ENCODE data around the gene WASL.
A peak's percentile ranks its signal among the peaks of the same experiment; 100 is the strongest.
"Not testable (repeated sequence)": the region's sequence is repeated elsewhere in the genome, so short reads cannot be mapped to it uniquely, and the experiment has no call there.

WASL gene

GRCh38 chr7:123738356-123738755, 10.4 kb downstream of the WASL start:
- DNase-seq (ENCODE audit: extremely low spot score, insufficient read length, low read depth) = no peak
- FAIRE-seq = no peak

DNA sequence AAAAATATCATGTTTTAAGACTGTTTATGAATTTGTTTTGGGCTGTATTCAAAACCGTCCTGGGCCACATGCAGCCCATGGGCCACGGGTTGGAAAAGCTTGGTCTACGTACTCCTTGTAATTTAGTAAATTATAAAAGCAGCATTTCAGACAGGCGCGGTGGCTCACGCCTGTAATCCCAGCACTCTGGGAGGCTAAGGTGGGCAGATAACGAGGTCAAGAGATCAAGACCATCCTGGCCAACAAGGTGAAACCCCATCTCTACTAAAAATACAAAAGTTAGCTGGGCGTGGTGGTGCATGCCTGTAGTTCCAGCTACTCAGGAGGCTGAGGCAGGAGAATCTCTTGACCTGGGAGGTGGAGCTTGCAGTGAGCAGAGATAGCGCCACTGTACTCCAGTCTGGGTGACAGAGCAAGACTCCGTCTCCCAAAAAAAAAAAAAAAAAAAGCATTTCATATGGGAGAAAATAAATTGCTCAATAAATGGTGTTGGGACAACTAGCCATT, 11.6 kb downstream of the WASL start:
- DNase-seq (ENCODE audit: extremely low spot score, insufficient read length, low read depth); FAIRE-seq: not testable (repeated sequence)

DNA sequence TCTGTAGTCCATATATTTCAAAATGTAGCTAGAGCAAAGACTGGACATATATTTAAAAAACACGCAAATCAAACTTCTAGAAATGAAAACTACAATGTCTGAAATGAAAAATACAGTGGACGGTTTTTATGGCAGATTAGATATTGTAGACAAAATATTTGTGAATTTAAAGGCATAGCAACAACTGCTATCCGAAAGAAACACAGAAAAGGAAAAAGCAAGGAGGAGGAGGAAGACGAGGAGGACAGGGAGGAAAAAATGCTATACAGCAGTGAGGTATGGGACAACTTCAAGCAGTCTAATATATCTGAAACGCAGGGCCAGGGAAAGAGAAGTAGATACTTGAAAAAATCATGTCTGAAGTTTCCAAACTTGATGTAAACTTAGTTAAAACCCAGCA, 13.3 kb downstream of the WASL start:
- no peak for FAIRE-seq
- no peak for DNase-seq (ENCODE audit: extremely low spot score, insufficient read length, low read depth)

DNA sequence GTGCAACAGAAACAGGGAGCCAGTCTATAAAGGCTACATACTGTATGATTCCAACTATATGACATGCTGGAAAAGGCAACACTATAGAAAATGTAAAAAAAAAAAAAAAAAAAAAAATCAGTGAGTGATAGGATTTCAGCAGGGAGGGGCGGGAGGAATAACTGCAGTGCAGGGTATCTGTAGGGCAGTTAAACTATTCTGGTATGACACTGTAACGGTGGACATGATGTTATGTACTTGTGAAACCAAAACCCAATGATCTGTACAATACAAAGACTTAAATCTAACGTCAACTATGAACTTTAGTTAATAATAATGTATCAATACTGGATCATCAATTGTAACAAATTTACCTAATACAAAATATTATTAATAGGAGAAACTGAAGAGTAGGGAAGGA, 14.3 kb downstream of the WASL start:
- DNase-seq (ENCODE audit: extremely low spot score, insufficient read length, low read depth) (no peak), FAIRE-seq (no peak)

DNA sequence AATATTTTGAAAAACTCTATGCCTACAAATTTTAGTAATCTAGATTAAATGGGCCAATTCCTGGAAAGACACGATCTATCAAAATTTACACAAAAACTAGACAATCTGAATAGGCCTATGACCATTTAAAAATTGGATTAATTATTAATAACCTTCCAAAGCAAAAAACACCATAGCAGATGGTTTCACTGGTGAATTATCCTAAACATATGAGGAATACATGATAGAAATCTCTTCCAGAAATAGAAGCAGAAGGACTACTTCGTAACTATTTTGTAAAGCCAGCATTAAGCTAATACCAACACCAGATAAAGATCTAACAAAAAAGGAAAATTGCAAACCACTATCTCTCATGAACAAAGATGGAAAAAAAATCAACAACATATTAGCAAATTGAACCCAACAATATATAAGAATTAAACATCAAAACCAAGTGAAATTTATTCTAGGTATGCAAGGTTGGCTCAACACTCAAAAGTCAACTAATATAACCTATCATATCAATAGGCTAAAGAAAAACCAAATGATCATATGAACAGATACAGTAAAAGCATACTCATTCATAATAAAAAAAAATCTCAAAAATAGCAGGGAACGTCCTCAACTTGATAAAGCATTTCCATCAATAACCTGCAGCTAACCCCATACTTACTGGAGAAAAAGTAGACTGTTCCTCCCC, 16.3 kb downstream of the WASL start:
- DNase-seq (ENCODE audit: extremely low spot score, insufficient read length, low read depth) = no peak
- no peak for FAIRE-seq

GRCh38 chr7:123729218-123729578, 19.6 kb downstream of the WASL start:
- no peak for DNase-seq (ENCODE audit: extremely low spot score, insufficient read length, low read depth)
- FAIRE-seq = no peak

GRCh38 chr7:123727071-123727837, 21.5 kb downstream of the WASL start:
- FAIRE-seq (no peak), DNase-seq (ENCODE audit: extremely low spot score, insufficient read length, low read depth) (no peak)

DNA sequence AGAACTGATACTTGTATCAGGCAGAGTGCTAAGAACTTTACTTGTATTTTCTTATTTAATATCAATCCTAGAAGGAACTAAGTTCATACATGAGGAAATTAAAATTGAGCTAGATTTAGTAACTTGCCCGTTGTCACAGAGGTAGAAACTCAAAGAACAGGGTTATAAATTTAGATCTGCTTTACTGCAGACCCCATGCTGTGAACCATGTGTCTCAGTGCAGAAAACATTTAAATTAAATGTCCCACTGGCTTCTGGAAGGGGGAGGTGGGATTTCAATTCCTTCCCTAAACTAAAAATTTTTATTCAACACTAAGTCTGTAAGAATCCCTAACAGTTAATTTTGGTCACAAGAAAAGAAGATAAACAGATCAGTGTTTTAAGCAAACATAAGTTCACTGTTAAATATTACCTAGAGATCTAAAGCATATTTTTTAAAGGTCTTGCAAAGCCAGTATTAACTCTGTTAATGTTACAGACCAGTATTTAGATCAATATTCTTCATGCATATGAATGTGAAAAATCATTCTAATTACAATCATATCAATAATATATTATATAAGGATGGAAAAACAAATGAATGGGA, 23.1 kb downstream of the WASL start:
- FAIRE-seq (no peak), DNase-seq (ENCODE audit: extremely low spot score, insufficient read length, low read depth) (no peak)

- DNase-seq (ENCODE audit: extremely low spot score, insufficient read length, low read depth) (no peak), FAIRE-seq (no peak)
Observed at GRCh38 chr7:123724817-123725253, 24.0 kb downstream of the WASL start.

- no peak for DNase-seq (ENCODE audit: extremely low spot score, insufficient read length, low read depth)
- peak; percentile 12 for FAIRE-seq
Observed at GRCh38 chr7:123723913-123724312, 24.9 kb downstream of the WASL start.

DNA sequence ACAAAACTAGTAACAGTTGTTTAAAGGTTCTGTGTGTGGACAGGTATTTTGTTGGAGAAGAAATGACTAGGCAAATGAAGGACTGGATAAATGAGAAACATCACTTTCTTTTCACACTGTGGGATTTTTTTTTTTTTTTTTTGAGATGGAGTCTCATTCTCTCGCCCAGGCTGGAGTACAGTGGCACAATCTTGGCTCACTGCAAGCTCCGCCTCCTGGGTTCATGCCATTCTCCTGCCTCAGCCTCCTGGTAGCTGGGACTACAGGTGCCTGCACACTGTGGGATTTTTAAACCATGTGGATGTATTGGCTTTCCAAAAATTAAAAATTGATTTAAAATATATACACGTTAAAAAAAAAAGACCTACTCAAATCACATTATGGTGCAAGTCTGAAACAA, 28.3 kb downstream of the WASL start:
- DNase-seq (ENCODE audit: extremely low spot score, insufficient read length, low read depth); FAIRE-seq: not testable (repeated sequence)

GRCh38 chr7:123719197-123719721, 29.5 kb downstream of the WASL start:
- FAIRE-seq (no peak), DNase-seq (ENCODE audit: extremely low spot score, insufficient read length, low read depth) (no peak)

- no peak for DNase-seq (ENCODE audit: extremely low spot score, insufficient read length, low read depth)
- FAIRE-seq = no peak
Observed at GRCh38 chr7:123718773-123719172, 30.0 kb downstream of the WASL start.

GRCh38 chr7:123717689-123718088, 31.1 kb downstream of the WASL start:
- FAIRE-seq (no peak), DNase-seq (ENCODE audit: extremely low spot score, insufficient read length, low read depth) (no peak)

DNA sequence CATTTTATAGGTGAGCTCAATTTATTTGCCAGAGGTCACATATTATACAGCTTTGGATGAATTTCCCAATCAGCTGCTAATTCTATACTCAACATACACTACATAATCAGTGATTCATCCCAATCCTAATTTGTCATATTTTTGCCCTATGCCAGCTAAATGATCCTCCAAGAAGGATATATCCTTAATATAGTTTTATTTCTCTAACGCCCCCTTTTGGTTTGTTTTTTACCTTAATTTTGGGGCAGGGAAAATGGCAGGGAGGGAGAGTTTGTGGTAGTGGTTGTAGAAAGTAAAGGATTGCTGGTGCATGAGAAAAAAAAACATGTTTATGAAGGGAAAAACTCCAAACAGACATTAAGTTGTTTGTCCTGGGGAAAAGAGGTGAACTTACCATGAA, 31.9 kb downstream of the WASL start:
- no peak for FAIRE-seq
- DNase-seq (ENCODE audit: extremely low spot score, insufficient read length, low read depth) = no peak

DNA sequence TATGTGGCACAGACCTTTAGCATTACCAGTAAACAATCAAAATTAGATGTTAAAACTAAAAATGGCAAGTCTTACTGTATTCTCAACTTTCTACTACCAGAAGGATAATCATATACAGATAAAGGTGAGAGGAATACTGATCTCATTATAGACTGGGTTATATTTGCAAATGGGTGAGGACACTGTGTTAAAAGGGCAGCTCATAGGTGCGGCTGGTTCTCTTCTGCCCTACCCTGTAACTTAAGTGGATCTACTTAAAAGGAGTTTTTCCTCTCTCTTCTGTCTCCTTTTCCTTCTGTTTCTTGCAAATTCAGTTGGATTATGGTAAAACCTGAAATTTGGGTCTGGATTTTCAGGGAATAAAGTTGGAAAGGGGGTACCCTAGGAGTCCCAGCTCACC, 33.0 kb downstream of the WASL start:
- DNase-seq (ENCODE audit: extremely low spot score, insufficient read length, low read depth) = no peak
- no peak for FAIRE-seq

DNA sequence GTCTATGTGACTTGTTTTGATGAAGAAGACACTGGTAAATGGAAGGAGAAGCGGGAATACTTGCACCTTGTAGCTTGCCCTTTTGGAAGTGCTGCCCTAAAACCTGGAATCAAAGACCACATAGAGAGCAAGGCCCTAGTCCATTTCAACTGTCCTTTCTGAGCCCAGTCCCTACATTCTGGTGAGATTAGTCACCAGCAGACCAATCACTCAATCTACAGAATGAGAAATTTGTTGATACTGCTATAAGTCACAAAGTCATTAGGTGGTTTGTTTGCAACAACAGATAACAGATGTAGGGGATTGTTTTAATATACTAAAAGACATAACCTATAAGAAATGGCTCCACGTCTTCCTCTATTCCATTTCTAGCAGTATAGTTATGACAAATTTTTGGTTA, 33.6 kb downstream of the WASL start:
- no peak for DNase-seq (ENCODE audit: extremely low spot score, insufficient read length, low read depth)
- FAIRE-seq = no peak

- no peak for DNase-seq (ENCODE audit: extremely low spot score, insufficient read length, low read depth)
- FAIRE-seq = no peak
Observed at GRCh38 chr7:123714296-123715080, 34.3 kb downstream of the WASL start.

- FAIRE-seq (no peak), DNase-seq (ENCODE audit: extremely low spot score, insufficient read length, low read depth) (no peak)
Observed at GRCh38 chr7:123712619-123713018, 36.2 kb downstream of the WASL start.

GRCh38 chr7:123711832-123712293, 36.9 kb downstream of the WASL start:
- no peak for FAIRE-seq
- DNase-seq (ENCODE audit: extremely low spot score, insufficient read length, low read depth) = no peak
